NCI-H69 (cell line): ENCODE results near the gene MYO5B.

Experiments
- DNase-seq: peaks from one replicate; lab custom pipeline; 2025; lab: John Stamatoyannopoulos, UW

The MYO5B gene

DNA sequence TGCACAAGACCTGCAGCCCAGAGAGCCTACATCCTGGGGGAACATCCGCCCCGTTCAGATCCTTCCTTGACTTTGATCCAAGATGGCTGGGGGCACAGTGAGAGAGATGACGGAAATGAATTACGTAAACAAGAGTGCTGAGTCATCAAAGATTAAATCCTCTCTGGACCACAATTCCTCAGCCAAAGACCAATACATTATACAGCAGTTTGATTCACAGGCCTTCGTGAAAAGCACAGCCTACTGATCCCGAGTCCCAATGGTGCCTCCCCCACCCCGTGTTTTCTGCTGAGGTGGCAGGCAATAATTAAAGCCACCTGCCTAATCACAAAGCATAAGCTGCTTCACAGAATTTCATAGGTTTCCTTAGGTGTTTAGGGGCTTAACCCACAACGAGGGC lies 43.0 kb downstream of the MYO5B start:
- DNase-seq: peak; percentile 82

DNA sequence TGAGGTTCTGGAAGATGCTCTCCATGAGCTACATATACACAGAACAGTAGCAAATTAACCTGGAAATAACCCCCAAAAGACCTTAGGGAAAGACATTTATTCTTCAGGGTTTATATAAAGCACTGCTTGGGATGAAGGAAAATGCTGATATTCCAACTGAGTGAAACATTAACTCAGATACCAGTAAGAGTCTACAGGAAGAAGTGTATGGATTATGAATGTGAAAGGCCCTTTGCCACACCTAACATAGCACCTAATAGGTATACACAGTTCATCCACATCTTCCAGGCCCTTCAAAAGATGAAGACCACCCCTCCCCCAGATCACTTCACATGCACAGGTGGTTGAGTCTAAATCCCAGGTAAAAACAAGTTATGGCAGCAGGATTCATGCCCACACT lies 50.4 kb downstream of the MYO5B start:
- DNase-seq: no peak

DNA sequence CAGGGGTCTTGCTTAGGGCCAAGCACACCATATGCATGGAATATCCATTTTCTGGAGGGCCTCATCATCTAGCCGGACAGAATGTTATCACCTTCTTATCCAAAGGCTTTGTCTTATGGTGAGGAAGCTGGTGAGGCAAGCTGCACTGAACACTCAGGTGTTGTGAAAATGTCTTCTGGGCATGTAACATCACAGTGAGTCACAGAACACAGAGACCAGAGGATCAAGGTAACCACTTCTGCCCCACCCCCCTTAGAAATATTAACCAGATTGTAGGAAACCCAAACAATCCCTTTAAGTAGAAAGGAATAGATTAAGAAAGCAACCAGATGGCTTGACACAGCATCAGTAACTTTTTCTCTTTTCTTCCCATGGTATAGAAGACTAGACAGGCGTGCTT lies 51.1 kb downstream of the MYO5B start:
- no peak for DNase-seq

DNA sequence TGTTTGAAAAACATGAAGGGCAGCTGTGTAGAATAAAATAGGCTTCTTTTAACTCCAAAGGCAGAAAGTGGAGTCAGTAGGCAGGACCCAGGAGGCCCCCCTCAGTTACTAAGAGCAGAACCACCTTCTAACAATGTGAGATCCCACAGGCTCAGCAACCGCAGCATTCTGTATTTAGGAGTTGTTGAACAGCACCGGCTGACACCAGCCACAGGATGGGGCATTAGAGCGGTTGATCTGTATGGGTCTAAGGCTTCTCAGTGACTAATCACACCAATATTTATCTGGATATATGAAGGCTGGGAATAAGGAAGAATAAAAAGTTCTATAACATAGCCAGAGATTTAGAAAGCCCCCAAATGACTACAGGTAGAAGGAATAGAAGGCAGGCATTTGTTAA lies 51.7 kb downstream of the MYO5B start:
- DNase-seq: no peak

DNA sequence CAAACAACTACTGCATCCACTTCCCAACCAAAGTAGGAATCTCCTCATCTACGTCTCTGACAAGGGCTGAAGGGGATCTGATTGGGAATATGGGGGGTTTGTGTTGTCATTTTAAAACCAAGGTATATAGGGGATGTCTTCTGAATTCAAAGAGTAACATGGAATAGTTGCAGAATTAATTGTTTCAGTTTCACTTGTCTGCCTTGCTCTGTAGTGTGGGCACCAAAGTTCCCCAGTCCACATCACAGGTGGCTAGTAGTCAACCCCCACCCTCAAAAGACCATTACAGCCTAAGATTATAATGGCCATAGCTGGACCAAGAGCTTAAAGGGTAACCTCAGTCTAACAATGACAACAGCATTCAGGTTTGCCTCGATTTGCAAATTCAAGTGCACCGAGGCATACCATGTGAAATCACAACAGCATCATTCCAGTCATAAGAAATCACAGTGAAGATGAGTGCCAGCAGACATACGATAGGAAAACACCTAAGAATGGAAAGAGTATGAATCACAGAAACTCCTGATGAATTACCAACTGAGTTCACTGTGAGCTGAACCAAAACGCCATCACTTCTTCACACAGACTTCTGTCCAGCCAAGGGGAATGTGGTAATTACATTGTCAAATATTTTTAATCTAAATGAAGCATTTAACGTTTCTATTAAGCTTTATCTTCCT lies 52.4 kb downstream of the MYO5B start:
- DNase-seq: no peak

DNA sequence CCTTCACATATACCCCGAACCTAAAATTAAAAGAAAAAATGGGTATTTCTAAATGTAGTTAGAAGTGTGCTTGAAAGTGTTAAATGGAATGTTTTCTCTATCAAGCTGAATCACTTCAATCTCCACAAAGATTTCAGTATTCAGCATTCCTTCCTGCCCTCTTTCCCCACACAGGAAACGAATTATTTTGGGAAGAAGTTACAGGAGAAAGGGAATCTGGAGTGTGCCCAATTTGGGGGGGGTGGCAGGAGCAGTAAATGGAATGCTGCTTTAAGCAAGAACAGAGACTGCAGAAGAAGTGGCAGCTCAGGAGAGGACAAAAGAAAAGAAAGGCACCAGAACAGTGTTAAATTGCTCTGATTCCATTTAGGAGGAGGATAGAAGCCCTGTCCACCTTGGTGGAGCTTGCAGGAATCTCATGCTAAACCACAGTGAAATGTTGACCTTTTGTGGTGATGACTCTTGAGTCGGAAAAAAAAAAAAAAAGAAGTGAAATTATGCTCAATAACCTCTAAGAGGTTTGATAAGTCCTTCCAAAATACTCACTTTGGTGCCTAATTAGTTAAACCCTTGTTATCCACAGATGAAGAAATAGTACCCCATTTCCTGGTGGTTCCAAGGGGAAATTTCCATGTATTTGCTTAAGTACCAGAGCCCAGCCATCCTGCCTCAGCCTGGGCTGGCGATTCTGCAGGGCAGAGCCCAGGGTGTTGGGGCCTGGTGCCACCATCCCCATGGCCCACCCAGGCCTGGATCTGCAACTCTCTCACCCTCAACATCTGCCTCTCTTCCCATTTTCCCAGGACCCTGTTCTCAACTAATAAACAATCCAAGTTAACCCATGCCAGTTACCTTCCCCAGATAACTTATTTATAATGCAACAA lies 56.5 kb downstream of the MYO5B start:
- no peak for DNase-seq

DNA sequence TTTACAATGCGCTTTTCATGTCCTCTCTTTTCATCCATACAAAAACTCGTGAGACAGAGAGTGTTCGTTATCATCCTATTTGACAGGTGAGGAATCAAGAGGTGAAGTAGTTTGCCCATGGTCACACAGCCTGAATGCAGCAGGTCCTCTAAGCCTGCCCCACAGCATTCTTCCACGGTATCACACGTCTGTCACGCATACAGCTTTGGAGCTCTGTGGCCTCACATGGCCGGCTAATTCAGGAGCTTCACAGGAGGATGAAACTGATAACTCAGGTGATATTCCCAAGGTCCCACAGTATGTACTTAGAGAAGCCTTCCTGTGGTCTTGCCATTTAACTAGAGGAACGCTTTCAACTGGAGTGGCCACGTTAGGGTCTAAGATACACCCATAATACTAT lies 59.0 kb downstream of the MYO5B start:
- no peak for DNase-seq

DNA sequence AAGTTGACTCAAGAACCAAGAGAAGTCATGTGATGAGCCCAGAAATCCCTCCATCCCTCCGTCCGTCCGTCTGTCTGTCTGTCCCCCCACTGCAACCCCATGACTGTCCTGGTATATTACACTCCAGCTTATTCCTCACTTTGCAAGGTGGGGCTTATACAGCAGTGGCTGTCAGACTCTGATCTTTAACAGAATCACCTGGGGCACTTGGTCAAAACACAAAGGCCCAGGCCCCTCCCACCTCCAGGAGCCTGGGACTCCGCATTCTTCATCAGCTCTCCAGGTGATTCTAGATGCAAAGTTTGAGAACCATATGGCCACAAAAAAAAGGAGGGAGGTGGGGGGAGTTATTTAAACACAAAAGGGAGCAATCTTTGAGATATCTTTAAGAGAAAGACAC lies 61.4 kb downstream of the MYO5B start:
- peak; percentile 68 for DNase-seq

DNA sequence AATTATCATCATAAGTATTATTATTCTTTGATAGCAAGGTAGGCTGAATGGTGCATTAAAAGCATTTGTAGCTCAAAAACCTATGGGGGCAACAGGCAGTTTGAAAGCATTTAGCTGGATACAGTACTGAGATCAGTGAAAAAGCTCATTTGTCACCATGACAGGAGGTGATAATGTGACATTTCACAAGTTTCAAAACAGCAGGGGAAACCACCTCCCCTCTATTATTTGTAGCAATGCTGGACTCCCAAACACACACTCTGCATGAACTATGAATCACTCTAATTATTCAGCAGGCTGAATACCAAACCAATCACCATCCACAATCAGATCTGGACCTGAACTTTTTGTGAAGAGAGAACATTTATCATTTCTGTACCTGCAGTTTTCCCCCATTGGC lies 63.4 kb downstream of the MYO5B start:
- DNase-seq: peak; percentile 98

DNA sequence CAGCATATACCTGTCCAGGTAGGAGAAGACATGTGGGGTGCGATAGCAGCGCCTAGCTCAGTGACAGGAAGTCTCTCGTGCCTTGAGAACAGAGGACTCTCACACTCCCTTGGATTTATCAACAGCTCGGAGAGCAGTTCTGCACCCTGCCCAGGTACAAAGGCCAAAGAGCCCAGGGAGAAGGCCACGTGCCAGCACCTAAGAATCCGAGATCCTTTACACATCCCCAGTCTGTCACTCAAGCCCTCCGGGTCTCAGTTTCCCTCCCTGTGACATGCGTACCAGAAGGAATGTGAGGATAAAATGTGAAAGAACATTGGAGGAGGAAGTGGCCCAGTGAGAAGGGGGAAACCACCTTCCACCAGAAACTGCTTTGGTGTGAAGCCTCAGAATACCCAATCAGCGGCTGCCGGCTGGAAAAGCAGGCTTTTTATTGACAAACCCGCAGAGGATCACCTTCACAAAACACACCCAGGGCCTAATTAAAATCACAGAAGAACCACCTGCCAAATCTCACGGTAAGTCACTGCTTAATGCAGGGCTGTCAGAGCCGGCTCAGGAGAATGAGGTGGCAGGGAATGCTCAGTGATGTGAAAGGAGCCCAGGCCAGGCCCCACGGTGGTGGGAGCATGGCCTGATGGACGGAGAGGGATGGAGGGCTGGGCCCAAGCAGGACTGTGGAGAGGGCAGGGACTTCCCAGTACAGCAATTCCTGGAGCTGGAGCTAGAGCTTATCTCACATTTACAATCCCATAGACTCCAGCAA lies 66.3 kb downstream of the MYO5B start:
- DNase-seq: peak; percentile 98

DNA sequence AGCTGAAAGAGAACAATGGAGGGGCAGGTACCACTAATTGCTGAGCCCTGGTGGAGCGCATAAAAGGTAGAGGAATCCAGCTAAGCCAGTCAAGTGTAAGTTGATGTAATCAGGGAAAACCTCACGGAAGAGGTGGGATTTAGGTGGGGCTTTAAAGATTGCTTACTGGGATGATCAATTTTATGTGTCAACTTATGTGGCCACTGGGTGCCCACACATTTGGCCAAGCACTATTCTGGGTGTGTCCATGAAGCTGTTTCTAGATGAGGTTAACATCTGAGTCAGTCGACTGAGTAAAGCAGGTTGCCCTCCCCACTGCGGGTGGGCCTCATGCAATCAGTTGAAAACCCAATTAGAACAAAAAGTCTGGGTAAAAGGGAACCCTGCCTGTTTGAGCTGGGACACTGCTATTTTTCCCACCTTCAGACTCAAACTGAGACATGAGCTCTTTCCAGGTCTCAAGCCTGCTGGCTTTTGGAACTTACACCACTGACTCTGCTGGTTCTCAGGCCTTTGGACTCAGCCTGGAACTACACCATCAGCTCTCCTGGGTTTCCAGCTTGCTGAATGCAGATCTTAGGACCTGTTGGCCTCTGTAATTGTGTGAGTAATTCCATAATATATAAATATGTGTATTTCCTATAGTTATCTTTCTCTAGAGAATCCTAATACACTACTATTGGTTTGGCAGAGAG lies 67.3 kb downstream of the MYO5B start:
- no peak for DNase-seq

DNA sequence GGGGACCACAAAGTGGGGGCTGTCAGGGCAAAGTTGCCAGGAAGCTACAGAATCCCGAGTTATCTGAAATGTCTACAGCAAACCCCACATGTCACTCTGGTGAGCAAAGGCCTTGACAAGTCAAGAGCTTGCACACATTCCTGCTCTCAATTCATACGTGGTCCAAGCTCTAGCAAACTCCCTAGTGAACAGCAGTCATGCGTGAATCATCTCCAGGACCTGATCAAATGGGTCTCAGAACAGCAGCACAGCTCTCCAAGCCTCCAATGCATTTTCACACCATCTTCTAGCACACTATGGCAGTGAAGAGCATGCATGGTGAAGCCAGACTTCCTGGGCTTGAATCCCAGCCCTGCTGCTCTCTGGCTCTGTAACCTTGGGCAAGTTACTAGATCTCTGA lies 68.5 kb downstream of the MYO5B start:
- no peak for DNase-seq

DNA sequence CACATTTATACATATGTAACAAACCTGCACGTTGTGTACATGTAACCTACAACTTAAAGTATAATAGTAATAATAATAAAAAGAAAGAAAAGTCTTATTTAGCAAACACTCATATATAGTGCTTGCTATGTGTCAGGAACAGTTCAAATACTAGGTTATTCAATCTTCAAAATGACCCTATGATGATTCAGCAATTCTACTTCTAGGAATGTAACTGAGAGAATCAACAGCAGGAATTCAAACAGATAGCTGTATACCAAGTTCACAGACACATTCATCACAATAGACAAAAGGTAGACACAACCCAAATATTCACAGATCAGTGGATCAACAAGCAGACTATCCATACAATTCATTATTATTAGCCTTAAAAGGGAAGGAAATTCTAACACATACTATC lies 69.5 kb downstream of the MYO5B start:
- DNase-seq: no peak

DNA sequence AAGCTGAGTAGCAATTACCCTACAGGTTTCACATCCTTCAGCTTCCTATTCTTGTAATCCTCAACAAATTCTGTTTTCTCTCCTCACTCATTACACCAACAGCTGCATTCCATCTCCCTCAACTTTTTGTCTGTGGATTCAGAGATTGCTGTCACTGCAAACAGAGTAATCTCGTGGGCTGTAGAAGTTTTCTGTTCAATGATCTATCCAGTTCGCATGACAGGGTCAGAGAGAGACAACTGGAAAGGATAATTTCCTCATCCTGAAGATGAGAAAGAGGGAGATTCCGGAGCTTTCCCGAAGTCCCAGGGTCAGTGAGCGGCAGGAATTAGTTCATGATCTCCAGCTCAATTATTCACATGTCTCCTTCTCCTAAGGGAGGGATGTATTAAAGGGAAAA lies 75.7 kb downstream of the MYO5B start:
- DNase-seq: no peak

DNA sequence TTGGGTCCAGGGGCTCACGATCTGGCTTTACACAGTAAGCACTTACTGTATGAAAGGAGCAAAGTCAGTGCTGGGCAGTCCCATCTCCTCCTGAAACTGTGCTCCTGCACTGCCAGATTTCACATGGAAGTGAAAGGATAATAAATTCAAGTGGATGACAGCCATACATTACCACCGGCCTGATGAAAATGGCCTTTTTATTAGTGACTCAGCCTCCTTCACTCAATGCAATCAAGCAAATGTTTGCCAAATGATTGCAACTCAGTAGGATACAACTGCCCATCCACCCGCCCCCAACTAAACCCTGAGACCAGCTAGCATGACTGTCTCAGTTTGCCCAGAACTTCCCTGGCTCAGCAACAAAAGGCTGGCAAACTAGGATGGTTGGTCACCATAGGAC lies 77.1 kb downstream of the MYO5B start:
- DNase-seq: peak; percentile 100

DNA sequence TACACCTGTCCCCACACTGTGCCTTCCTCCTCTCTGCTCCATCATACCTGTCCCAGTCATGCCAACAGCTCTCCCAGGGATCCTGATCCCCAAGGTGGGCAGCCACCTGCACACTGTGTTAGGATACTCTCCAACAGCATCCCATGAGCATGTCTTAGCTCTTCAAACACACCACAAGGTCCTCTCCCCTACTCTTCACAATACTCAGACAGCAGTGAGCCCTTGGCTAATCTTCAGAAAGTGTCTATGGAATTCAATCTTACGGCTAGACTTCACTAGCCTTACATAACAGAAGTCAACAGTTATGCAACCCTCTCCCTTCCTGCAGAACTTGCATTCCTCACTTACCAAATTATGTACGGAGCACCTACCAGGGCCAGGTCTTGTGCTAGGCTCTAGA lies 79.9 kb downstream of the MYO5B start:
- DNase-seq: no peak

DNA sequence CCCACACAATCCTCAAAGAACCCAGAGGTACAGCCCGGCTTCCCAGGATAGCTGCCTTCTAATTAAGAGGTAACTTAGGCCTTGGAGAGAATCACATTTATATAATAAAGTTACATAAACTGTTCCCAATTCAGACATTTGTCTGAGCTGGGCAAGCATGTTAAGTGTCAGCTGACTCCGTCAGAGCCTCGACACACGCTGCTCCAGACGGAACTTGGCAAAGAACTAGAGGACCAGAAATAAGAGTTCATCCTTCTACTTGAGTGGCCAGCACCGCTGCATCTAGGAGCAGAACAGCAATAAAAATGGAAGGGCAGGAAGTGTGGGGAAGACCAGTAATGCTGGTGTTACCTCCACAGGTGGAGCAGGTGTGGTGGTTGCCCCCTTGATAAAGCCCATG lies 80.5 kb downstream of the MYO5B start:
- DNase-seq: peak; percentile 57

DNA sequence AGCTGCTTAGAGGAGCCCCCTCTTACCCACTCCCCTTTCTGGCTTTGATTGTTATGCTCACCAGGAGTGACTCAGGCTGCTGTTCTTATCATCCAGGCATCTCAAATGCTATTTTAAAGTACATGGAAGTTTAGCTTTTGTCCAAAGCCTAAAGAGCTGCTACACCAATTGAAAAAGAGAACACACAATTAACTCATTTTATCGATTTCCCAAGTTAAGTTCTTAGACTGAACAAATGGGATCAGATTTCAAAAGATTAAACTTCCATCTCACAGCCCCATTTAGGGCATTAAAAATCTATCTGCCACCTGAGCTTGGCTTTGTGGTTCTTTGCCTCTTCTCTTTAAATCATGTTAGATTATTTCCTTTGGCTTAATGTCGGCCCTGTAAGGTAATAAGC lies 81.2 kb downstream of the MYO5B start:
- DNase-seq: peak; percentile 89

DNA sequence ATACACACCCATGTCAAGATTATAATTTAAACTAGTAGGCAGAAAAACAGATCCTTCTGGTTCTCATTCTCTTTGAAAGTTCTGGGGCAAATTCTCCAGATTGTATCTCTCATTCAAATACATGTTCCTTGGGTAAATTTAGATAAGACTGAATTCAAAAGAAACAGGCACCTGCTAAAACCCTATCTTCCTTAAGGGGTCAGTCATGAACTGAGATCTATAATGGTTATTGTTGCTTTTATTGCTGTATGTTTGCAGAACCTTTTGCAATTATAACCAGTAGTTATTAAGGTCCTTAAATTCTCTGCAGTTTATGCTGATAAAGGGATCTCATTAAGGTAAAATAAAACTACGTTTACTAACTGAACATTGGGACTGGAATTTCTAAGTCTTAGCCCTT lies 83.5 kb downstream of the MYO5B start:
- DNase-seq: peak; percentile 70

DNA sequence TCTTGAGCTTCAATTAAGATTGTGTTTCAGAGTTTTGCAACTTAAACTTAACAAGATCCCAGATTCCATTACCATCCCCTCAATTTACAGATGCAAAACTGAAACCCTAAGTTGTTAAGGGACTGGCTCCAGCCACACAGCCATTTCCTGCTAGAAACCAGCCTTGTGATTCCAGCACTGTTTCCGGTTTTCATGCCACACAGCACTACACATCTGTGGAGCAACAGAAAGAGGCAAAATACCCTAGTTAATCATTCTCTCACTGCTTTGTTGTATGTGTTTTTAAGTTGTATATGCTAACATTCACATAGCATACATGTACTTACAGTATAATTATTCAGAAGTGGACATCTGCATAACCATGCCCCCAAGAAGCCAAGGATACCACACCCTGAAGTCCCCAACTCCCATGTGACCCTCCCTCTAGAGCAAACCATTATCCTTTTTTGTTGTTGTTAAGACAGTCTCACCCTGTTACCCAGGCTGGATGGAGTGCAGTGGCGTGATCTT lies 87.4 kb downstream of the MYO5B start:
- DNase-seq: no peak

DNA sequence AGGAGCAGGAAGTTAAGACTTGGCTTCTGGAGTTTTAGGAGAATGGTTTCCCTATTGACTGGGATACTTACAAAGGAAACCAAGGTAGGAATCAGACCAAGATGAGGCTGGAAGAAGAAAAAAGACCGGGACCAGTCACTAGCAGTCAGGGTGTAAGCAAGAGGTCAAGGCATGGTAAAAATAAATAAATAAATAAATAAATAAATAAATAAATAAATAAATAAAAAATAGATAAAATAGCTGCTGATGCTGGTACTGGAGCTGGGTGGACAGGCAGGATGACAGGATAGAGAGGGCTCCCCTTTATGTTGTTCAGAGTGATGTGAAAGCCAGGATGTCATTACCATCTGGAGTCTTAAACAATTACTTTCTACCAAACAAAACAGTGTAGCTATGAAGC lies 89.9 kb downstream of the MYO5B start:
- DNase-seq: peak; percentile 47

DNA sequence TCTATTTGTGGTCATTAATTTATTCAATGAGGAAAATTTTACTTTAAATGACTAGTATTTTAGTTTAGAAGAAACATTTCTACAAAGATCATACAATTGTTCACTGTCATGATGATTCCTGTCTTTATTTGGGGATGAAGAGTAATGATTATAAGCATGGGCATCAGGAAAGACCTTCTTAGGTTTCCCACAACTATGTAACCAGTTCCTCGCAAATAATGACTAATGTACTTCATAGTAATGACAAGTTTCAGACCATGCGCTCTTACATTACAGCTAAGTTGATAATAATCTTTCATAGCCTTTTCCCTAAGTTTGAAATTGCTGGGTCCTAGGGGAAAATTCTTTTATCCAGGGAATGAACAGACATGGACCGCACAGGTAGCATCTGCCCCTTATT lies 90.5 kb downstream of the MYO5B start:
- no peak for DNase-seq
